NCI-H1930 (cell line): Measurements from ENCODE around the gene TAS2R10.

ENCODE experiments used
- DNase-seq, 2 experiments: peaks; one replicate each; lab custom pipeline; 2025; lab: John Stamatoyannopoulos, UW

Gene TAS2R10

DNA sequence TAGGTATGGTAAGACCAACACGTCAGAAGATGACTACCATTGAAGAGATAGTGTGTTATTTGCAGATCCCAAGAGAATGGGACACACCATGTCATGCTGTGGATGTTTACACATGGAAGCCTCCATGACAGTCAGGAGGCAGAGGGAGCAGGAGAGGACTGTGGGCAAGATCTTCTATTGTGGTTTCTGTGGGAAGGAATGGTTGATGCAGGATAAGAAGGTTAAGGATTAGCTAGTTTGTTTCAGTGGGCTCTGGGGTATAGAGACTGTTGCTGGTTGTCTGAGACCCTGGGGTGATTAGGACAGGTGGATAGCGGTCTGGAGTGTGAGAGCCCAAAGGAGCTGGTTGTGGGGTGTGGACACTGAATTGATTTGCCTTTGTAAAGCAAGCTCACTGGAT lies 47.1 kb downstream of the TAS2R10 start:
- no peak for DNase-seq
